Stimulated activated CD4-positive, alpha-beta T cell treated with anti-CD3 and anti-CD28 coated beads, Interleukin-15, amount 100 ng/mL, for 24 hours (primary cell): ENCODE results near the gene ATP6V0B.

Source experiments
- DNase-seq: peaks from one replicate; pipeline ENCODE4 v3.0.0-alpha.2; 2020

The ATP6V0B gene

GRCh38 chr1:43970502-43970901 is 4.3 kb upstream of the ATP6V0B start:
- DNase-seq: no peak

- no peak for DNase-seq
Observed at GRCh38 chr1:43970911-43971310, 3.8 kb upstream of the ATP6V0B start.

GRCh38 chr1:43971336-43971980 is 3.3 kb upstream of the ATP6V0B start:
- DNase-seq: no peak

- DNase-seq: peak; percentile 23
Observed at GRCh38 chr1:43973981-43974442, 748 bp upstream of the ATP6V0B start.

- DNase-seq: peak; percentile 33
Observed at GRCh38 chr1:43975249-43975961, 645 bp downstream of the ATP6V0B start.

- DNase-seq: no peak
Observed at GRCh38 chr1:43976045-43976444, 1.3 kb downstream of the ATP6V0B start.

- no peak for DNase-seq
Observed at GRCh38 chr1:43976890-43977289, 2.1 kb downstream of the ATP6V0B start.

- no peak for DNase-seq
Observed at GRCh38 chr1:43977376-43978263, 2.9 kb downstream of the ATP6V0B start.

GRCh38 chr1:43978264-43978550 is 3.4 kb downstream of the ATP6V0B start:
- DNase-seq: no peak

GRCh38 chr1:43978551-43979260 is 3.9 kb downstream of the ATP6V0B start, which contains the start of gene B4GALT2:
Gene B4GALT2 (plus strand): TSS chr1:43979210. CDS start chr1:43981161, 1,951 bp downstream.
- DNase-seq: peak; percentile 68

GRCh38 chr1:43979261-43979527 is 4.4 kb downstream of the ATP6V0B start:
- no peak for DNase-seq

- DNase-seq: peak; percentile 69
Observed at GRCh38 chr1:43979528-43980254, 4.9 kb downstream of the ATP6V0B start.

GRCh38 chr1:43980255-43981134 is 5.7 kb downstream of the ATP6V0B start:
- DNase-seq: no peak

- no peak for DNase-seq
Observed at GRCh38 chr1:43981135-43981491, 6.4 kb downstream of the ATP6V0B start.

GRCh38 chr1:43981636-43982035 is 6.9 kb downstream of the ATP6V0B start:
- no peak for DNase-seq

GRCh38 chr1:43982241-43982640 is 7.5 kb downstream of the ATP6V0B start:
- DNase-seq: no peak

GRCh38 chr1:43982808-43983207 is 8.0 kb downstream of the ATP6V0B start:
- no peak for DNase-seq

GRCh38 chr1:43983253-43983899 is 8.6 kb downstream of the ATP6V0B start:
- no peak for DNase-seq

- DNase-seq: no peak
Observed at GRCh38 chr1:43984855-43985254, 10.1 kb downstream of the ATP6V0B start.

GRCh38 chr1:43985984-43986595 is 11.3 kb downstream of the ATP6V0B start:
- DNase-seq: no peak

- DNase-seq: no peak
Observed at GRCh38 chr1:43986712-43987111, 12.0 kb downstream of the ATP6V0B start.
